Stomach (tissue), 9 donors: ENCODE results near the gene CHN1. TPM values are rescaled to one million over a fixed set of nuclear protein-coding genes. Genes with fewer than 3 reads are reported as not detected.

ENCODE experiments used
- DNase-seq, 2 donors: peaks; one replicate each; pipeline versions ENCODE4 v3.0.0 to v3.0.0-alpha.2; 2013 to 2019
- H3K27ac ChIP-seq, 5 donors: fragments of 200-600 bp in 4 of 5; sonication (generic) in 4 of 5; one replicate each; pipeline ENCODE4 v1.5.1; 2013 to 2019; ENCODE audit warnings: mild to moderate bottlenecking in 1 of 5, moderate library complexity in 1 of 5
- H3K27me3 ChIP-seq, 3 donors: fragments of 200-600 bp; sonication (generic); one replicate each; pipeline ENCODE4 v1.5.1; 2017 to 2019; ENCODE audit warnings: mixed run types in 1 of 3
- H3K36me3 ChIP-seq, 4 donors: fragments of 200-600 bp; sonication (generic); 1 replicate in 3 of 4; 2 replicates in 1 of 4; pipeline ENCODE4 v1.5.1; 2016 to 2019
- H3K4me1 ChIP-seq, 4 donors: fragments of 200-600 bp; sonication (generic); one replicate each; pipeline ENCODE4 v1.5.1; 2016 to 2019
- H3K4me3 ChIP-seq, 4 donors: fragments of 200-600 bp; sonication (generic) in 3 of 4; one replicate each; pipeline ENCODE4 v1.5.1; 2016 to 2019; ENCODE audit warnings: mild to moderate bottlenecking in 1 of 4
- H3K9me3 ChIP-seq, 4 donors: fragments of 200-600 bp; sonication (generic); one replicate each; pipeline ENCODE4 v1.5.1; 2016 to 2019
- CTCF ChIP-seq, 7 experiments: fragments of 450-650 bp in 4 of 7; fragments of 200-600 bp in 3 of 7; sonication (generic) in 3 of 7; IDR thresholded peaks; one replicate each; pipeline ENCODE4 v1.5.1; 2016 to 2019; ENCODE audit warnings: antibody characterized with exemption in 7 of 7, control low read depth in 2 of 7, mild to moderate bottlenecking in 1 of 7
- EP300 ChIP-seq: sonication (generic); formaldehyde crosslinking; IDR thresholded peaks from one replicate; pipeline ENCODE4 v1.6.1; 2017; ENCODE audit warnings: antibody characterized with exemption
- POLR2A ChIP-seq, 4 donors: fragments of 450-650 bp; IDR thresholded peaks; one replicate each; pipeline ENCODE4 v1.6.1; 2016; ENCODE audit warnings: antibody characterized with exemption in 4 of 4, control low read depth in 2 of 4, mild to moderate bottlenecking in 1 of 4, moderate library complexity in 1 of 4
- POLR2AphosphoS5 ChIP-seq, 3 donors: sonication (generic); formaldehyde crosslinking; IDR thresholded peaks; one replicate each; pipeline ENCODE4 v1.6.1; 2016; ENCODE audit warnings: antibody characterized with exemption in 3 of 3
- WGBS, 5 donors: extraction: QIAGEN DNeasy Blood & Tissue Kit in 3 of 5; methylation state at CpG; one replicate each; pipeline versions ENCODE4 v1.1.5 to v1.1.7; 2013 to 2018; 5-methylcytosine and 5-hydroxymethylcytosine counted together
- intact Hi-C: fragments of 100-400 bp; cut with DNase I; formaldehyde crosslinking; loops from one replicate; pipeline ENCODE4 v1.15.1; 2023; ENCODE audit warnings: low total_unique reads
- polyA plus RNA-seq, 3 donors: library from polyadenylated mRNA; stranded (reverse); fragments of 200-250 nt; gene quantifications; one replicate each; pipeline ENCODE4 v1.2.3, GENCODE V29; 2013
- total RNA-seq, 5 donors: library from RNA; depleted of rRNA; stranded (reverse); fragments of >200 nt; gene quantifications; one replicate each; pipeline versions ENCODE4 v1.1.0 to v1.2.3, GENCODE V29; 2014 to 2016
- donor health status: healthy with polysubstance abuse.
- donor health status: Bipolar disorder and iron deficiency.
- donor health status: healthy.

CHN1 gene
- total and polyA plus RNA-seq, 8 donors = 2.3 to 50.9 (median 12.2) TPM; not detected in 1

- no peak for DNase-seq
- Histone ChIP-seq H3K36me3 (no peaks in the 10 kb centered on the region), H3K4me3 (no peak overlapping the region), H3K4me1 (peaks cover 0 to 23% (median 8%) of the 10 kb centered on the region in 4 donors), H3K27me3 (no peaks in the 10 kb centered on the region), H3K27ac (no peak overlapping the region), H3K9me3 (no peaks in the 10 kb centered on the region)
- WGBS, 5 donors = 76 to 83% (median 78%) methylated on average over 6 of the region's 6 CpGs
- no peak for TF ChIP-seq CTCF (IDR thresholded peaks at IDR 0.05)
- no peak for TF ChIP-seq EP300
- TF ChIP-seq POLR2AphosphoS5 (IDR thresholded peaks at IDR 0.05) = no peak
- TF ChIP-seq POLR2A (IDR thresholded peaks at IDR 0.05) = no peak
- intact Hi-C loops = no loop called here
Measured at GRCh38 chr2:174776223-174776622, 229.0 kb downstream of the CHN1 start.

DNA sequence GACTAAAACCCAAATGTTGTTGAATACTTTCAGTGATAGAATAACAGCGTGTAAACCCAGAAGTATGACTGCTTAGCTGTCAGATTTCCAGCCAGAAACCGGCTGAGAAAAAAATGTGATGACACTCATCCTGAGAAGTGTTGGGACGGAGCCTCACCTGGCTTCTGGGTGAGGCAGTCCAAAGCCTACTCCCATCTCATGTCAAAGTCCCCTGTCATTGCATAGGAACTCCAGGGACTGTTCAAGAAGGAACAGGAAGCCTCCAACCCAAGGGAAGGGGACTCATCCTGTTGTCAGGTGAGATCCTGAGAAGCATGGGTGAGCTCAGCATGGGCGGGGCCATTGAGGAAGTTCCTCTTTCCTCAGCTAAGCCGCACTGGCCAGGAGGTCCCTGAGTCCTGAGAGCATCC, 229.6 kb downstream of the CHN1 start:
- TF ChIP-seq CTCF (IDR thresholded peaks at IDR 0.05) (no peak), EP300 (no peak), POLR2A (IDR thresholded peaks at IDR 0.05) (no peak), POLR2AphosphoS5 (IDR thresholded peaks at IDR 0.05) (no peak)
- no peak for DNase-seq
- Histone ChIP-seq H3K27ac (no peak overlapping the region), H3K36me3 (no peaks in the 10 kb centered on the region), H3K4me1 (peaks cover 0 to 23% (median 8%) of the 10 kb centered on the region in 4 donors), H3K9me3 (no peaks in the 10 kb centered on the region), H3K4me3 (no peak overlapping the region), H3K27me3 (no peaks in the 10 kb centered on the region)
- WGBS, 5 donors = 62 to 78% (median 73%) methylated on average over 4 to 5 of the region's 5 CpGs
- intact Hi-C loops = no loop called here

DNA sequence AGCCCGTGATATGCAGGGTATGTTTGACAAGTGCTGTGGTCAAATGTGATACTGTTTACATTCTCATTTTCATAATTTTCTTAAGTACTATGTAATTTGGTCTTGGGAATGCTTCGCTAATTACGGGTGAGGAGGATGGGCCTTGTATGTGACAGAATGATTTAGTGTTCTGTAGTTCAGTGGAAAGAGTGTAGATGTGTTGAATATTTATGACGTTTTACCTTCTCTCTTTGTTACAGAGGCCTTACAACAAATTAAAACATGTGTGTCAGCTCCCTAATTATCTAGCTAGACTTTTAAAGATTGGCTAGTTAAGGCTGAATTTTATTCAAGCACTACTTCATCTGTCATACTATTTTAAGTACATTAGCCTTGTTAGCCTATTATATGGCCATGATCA, 230.3 kb downstream of the CHN1 start:
- intact Hi-C loops = loop anchor here (5.0 kb wide), 1 partner anchor 217 kb away; no protein-coding TSS in a partner anchor
- no peak for TF ChIP-seq CTCF (IDR thresholded peaks at IDR 0.05)
- no peak for TF ChIP-seq POLR2A (IDR thresholded peaks at IDR 0.05)
- no peak for TF ChIP-seq POLR2AphosphoS5 (IDR thresholded peaks at IDR 0.05)
- no peak for TF ChIP-seq EP300
- Histone ChIP-seq H3K4me1 (peaks cover 0 to 23% (median 8%) of the 10 kb centered on the region in 4 donors), H3K4me3 (no peak overlapping the region), H3K36me3 (no peaks in the 10 kb centered on the region), H3K9me3 (no peaks in the 10 kb centered on the region), H3K27ac (no peak overlapping the region), H3K27me3 (no peaks in the 10 kb centered on the region)
- no peak for DNase-seq
- 79 to 89% (median 84%) methylated on average over 4 of the region's 4 CpGs for WGBS, 5 donors

DNA sequence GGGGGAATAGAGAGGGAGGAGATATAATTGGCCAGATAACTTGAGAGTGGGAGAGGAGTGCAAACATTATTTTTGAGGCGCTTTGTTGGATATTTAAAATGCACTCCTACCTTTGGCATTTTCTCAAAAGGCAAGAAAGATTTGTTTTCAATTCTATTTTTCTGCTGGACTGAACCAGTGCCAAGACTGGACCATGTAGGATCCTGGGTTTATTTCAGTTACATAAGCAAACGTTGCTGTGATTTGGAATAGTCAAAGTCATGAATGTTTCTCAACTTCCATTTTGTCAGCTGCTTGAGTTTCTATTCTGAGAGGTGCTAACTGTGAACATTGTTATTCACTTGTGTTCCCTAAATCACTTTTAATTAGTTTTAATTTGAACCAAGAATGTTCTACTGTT, 232.0 kb downstream of the CHN1 start:
- Histone ChIP-seq H3K27ac (no peak overlapping the region), H3K4me3 (no peak overlapping the region), H3K36me3 (no peaks in the 10 kb centered on the region), H3K4me1 (peaks cover 0 to 23% (median 5%) of the 10 kb centered on the region in 4 donors), H3K9me3 (no peaks in the 10 kb centered on the region), H3K27me3 (no peaks in the 10 kb centered on the region)
- intact Hi-C loops = loop anchor here (5.0 kb wide), 1 partner anchor 219 kb away; no protein-coding TSS in a partner anchor
- DNase-seq = no peak
- TF ChIP-seq POLR2A (IDR thresholded peaks at IDR 0.05) (no peak), CTCF (IDR thresholded peaks at IDR 0.05) (no peak), POLR2AphosphoS5 (IDR thresholded peaks at IDR 0.05) (no peak), EP300 (no peak)
- WGBS, 5 donors = 49 to 60% (median 56%) methylated on average over 2 of the region's 2 CpGs
